MCF 10A (cell line): ENCODE measurements around the gene PELI1. TPM values are rescaled to one million over a fixed set of nuclear protein-coding genes. Genes with fewer than 3 reads are reported as not detected.
"Not testable (repeated sequence)": the region's sequence is repeated elsewhere in the genome, so short reads cannot be mapped to it uniquely, and the experiment has no call there.

Experiments
- BruUV-seq: library from RNA; stranded (reverse); fragments of 400-500 nt; replicated peaks from 2 replicates; lab custom pipeline; 2021; lab: Mats Ljungman, UMichigan
- CTCF ChIA-PET: fragments of 300-600 bp; sonication (Branson Sonifier 250); formaldehyde crosslinking; extraction: SDS; loops from one replicate; lab custom pipeline; 2021; ENCODE audit warnings: antibody characterized with exemption, inconsistent platforms; lab: Yijun Ruan, JAX
- POLR2A ChIA-PET: fragments of 300-600, 350-650 bp; sonication (Branson Sonifier 250); formaldehyde crosslinking; extraction: SDS; loops from one replicate; lab custom pipeline; 2020; ENCODE audit warnings: antibody characterized with exemption, inconsistent platforms; lab: Yijun Ruan, JAX
- DNase-seq: peaks from one replicate; pipeline ENCODE4 v3.0.0-alpha.2; 2018; ENCODE audit not compliant: unreplicated experiment
- H3K27ac Mint-ChIP-seq: one replicate; pipeline ENCODE4 v1.8.0; 2022; ENCODE audit warnings: mild to moderate bottlenecking, low read depth, mixed read lengths; ENCODE audit not compliant: unreplicated experiment
- H3K27me3 Mint-ChIP-seq: one replicate; pipeline ENCODE4 v1.8.0; 2022; ENCODE audit warnings: mixed read lengths; ENCODE audit not compliant: insufficient read depth, unreplicated experiment
- H3K36me3 Mint-ChIP-seq: one replicate; pipeline ENCODE4 v1.8.0; 2022; ENCODE audit warnings: mild to moderate bottlenecking, moderate library complexity, mixed read lengths; ENCODE audit not compliant: insufficient read depth, unreplicated experiment
- H3K4me1 Mint-ChIP-seq: one replicate; pipeline ENCODE4 v1.8.0; 2022; ENCODE audit warnings: mixed read lengths; ENCODE audit not compliant: insufficient read depth, unreplicated experiment
- H3K4me3 Mint-ChIP-seq: one replicate; pipeline ENCODE4 v1.8.0; 2022; ENCODE audit warnings: mild to moderate bottlenecking, moderate library complexity, mixed read lengths; ENCODE audit not compliant: unreplicated experiment
- H3K9me3 Mint-ChIP-seq: one replicate; pipeline ENCODE4 v1.8.0; 2022; ENCODE audit warnings: mixed read lengths; ENCODE audit not compliant: unreplicated experiment
- CTCF ChIP-seq: fragments of 200-600 bp; IDR thresholded peaks from one replicate; pipeline ENCODE4 v1.8.0; 2022; ENCODE audit warnings: antibody characterized with exemption, mild to moderate bottlenecking; ENCODE audit not compliant: unreplicated experiment
- intact Hi-C: fragments of 100-400 bp; cut with micrococcal nuclease; formaldehyde crosslinking; loops from 2 replicates; pipeline ENCODE4 v1.14.1; 2022
- total RNA-seq: library from RNA; stranded (reverse); gene quantifications from 2 replicates; pipeline ENCODE4 v1.2.3, GENCODE V29; 2022

Gene PELI1
- total RNA-seq, 1 experiment from 2014 or later: 16.3 TPM

- Mint-ChIP-seq H3K27me3 (no peaks in the 10 kb centered on the region), H3K4me1 (peaks cover 14% of the 10 kb centered on the region), H3K27ac (no peak overlapping the region), H3K4me3 (no peak overlapping the region), H3K36me3 (peaks cover 10% of the 10 kb centered on the region), H3K9me3 (peaks cover 2% of the 10 kb centered on the region)
- ChIA-PET CTCF (interaction anchor here (0.6 kb wide), 1 partner anchor 46 kb away, joined by 6 read pairs; no protein-coding TSS in a partner anchor), POLR2A (interaction anchor here (1.0 kb wide), 1 partner anchor 40 kb away, joined by 5 read pairs; no protein-coding TSS in a partner anchor)
- TF ChIP-seq CTCF: no peak
- BruUV-seq: no TSS peak
- intact Hi-C loops: no loop called here
- DNase-seq: no peak
Observed at GRCh38 chr2:64101141-64101591, 43.1 kb downstream of the PELI1 start.

- CTCF ChIA-PET, H3K4me3 Mint-ChIP-seq, H3K4me1 Mint-ChIP-seq, BruUV-seq, H3K27ac Mint-ChIP-seq, H3K27me3 Mint-ChIP-seq, intact Hi-C loops, POLR2A ChIA-PET, DNase-seq, H3K9me3 Mint-ChIP-seq: not testable (repeated sequence)
- H3K36me3 Mint-ChIP-seq: peaks cover 16% of the 10 kb centered on the region
Observed at GRCh38 chr2:64100584-64100983, 43.6 kb downstream of the PELI1 start.

GRCh38 chr2:64094663-64095382 lies 49.4 kb downstream of the PELI1 start:
- H3K9me3 Mint-ChIP-seq: peaks cover 6% of the 10 kb centered on the region
- no peak overlapping the region for H3K4me3 Mint-ChIP-seq
- no peak for DNase-seq
- no peaks in the 10 kb centered on the region for H3K27me3 Mint-ChIP-seq
- peaks cover 31% of the 10 kb centered on the region for H3K36me3 Mint-ChIP-seq
- ChIA-PET CTCF (no interaction called here), POLR2A (interaction anchor here (0.7 to 1.5 kb wide), 2 partner anchors 11 to 431 kb away, joined by 3 read pairs; no protein-coding TSS in a partner anchor)
- intact Hi-C loops: no loop called here
- no TSS peak for BruUV-seq
- no peak for TF ChIP-seq CTCF
- H3K27ac Mint-ChIP-seq: no peak overlapping the region
- no peaks in the 10 kb centered on the region for H3K4me1 Mint-ChIP-seq

- POLR2A ChIA-PET: no interaction called here
- peaks cover 6% of the 10 kb centered on the region for H3K9me3 Mint-ChIP-seq
- no peak overlapping the region for H3K4me3 Mint-ChIP-seq
- DNase-seq: no peak
- CTCF ChIA-PET: no interaction called here
- TF ChIP-seq CTCF: no peak
- no peaks in the 10 kb centered on the region for H3K4me1 Mint-ChIP-seq
- intact Hi-C loops: no loop called here
- no peak overlapping the region for H3K27ac Mint-ChIP-seq
- no peaks in the 10 kb centered on the region for H3K27me3 Mint-ChIP-seq
- BruUV-seq: no TSS peak
- H3K36me3 Mint-ChIP-seq: peaks cover 31% of the 10 kb centered on the region
Observed at GRCh38 chr2:64093341-64093740, 50.9 kb downstream of the PELI1 start.
